ENCODE measurements around the gene SHISA9. TPM values are rescaled to one million over a fixed set of nuclear protein-coding genes. Genes with fewer than 3 reads are reported as not detected.

The SHISA9 gene
- total RNA-seq, 1 donor from 2014 or later = not detected

- no peak for DNase-seq (ENCODE audit: low read depth in 2 of 2)
These were observed 266.7 kb downstream of the SHISA9 start for GRCh38 chr16:13168091-13168572.

- no peak for DNase-seq (ENCODE audit: low read depth in 2 of 2)
These were observed 269.9 kb downstream of the SHISA9 start for GRCh38 chr16:13171313-13171712.

GRCh38 chr16:13176711-13177110 lies 275.3 kb downstream of the SHISA9 start:
- DNase-seq (ENCODE audit: low read depth in 2 of 2) = no peak

- no peak for DNase-seq (ENCODE audit: low read depth in 2 of 2)
These were observed 276.9 kb downstream of the SHISA9 start for GRCh38 chr16:13178318-13178717.

- DNase-seq (ENCODE audit: low read depth in 2 of 2) = no peak
These were observed 280.0 kb downstream of the SHISA9 start for GRCh38 chr16:13181432-13181831.

GRCh38 chr16:13186813-13187212 lies 285.4 kb downstream of the SHISA9 start:
- DNase-seq (ENCODE audit: low read depth in 2 of 2) = no peak

GRCh38 chr16:13189250-13189649 lies 287.9 kb downstream of the SHISA9 start:
- no peak for DNase-seq (ENCODE audit: low read depth in 2 of 2)

- no peak for DNase-seq (ENCODE audit: low read depth in 2 of 2)
These were observed 292.3 kb downstream of the SHISA9 start for GRCh38 chr16:13193721-13194120.

- no peak for DNase-seq (ENCODE audit: low read depth in 2 of 2)
These were observed 293.4 kb downstream of the SHISA9 start for GRCh38 chr16:13194766-13195165.

- DNase-seq (ENCODE audit: low read depth in 2 of 2) = no peak
These were observed 302.3 kb downstream of the SHISA9 start for GRCh38 chr16:13203725-13204124.

GRCh38 chr16:13205352-13205751 lies 304.0 kb downstream of the SHISA9 start:
- DNase-seq (ENCODE audit: low read depth in 2 of 2) = no peak

GRCh38 chr16:13206606-13207005 lies 305.2 kb downstream of the SHISA9 start:
- no peak for DNase-seq (ENCODE audit: low read depth in 2 of 2)

- DNase-seq (ENCODE audit: low read depth in 2 of 2) = no peak
These were observed 305.8 kb downstream of the SHISA9 start for GRCh38 chr16:13207151-13207550.

- DNase-seq (ENCODE audit: low read depth in 2 of 2) = no peak
These were observed 322.3 kb downstream of the SHISA9 start for GRCh38 chr16:13223666-13224065.

GRCh38 chr16:13229039-13229438 lies 327.6 kb downstream of the SHISA9 start:
- DNase-seq (ENCODE audit: low read depth in 2 of 2) = no peak

GRCh38 chr16:13231365-13231764 lies 330.0 kb downstream of the SHISA9 start:
- DNase-seq (ENCODE audit: low read depth in 2 of 2) = no peak

GRCh38 chr16:13234999-13235398 lies 333.6 kb downstream of the SHISA9 start:
- no peak for DNase-seq (ENCODE audit: low read depth in 2 of 2)

- DNase-seq (ENCODE audit: low read depth in 2 of 2) = no peak
These were observed 334.9 kb downstream of the SHISA9 start for GRCh38 chr16:13236308-13236707.

GRCh38 chr16:13238182-13238581 lies 336.8 kb downstream of the SHISA9 start:
- DNase-seq (ENCODE audit: low read depth in 2 of 2) = no peak

- DNase-seq (ENCODE audit: low read depth in 2 of 2) = no peak
These were observed 340.8 kb downstream of the SHISA9 start for GRCh38 chr16:13242201-13242600.

- DNase-seq (ENCODE audit: low read depth in 2 of 2) = no peak
These were observed 343.4 kb downstream of the SHISA9 start for GRCh38 chr16:13244770-13245169.

- no peak for DNase-seq (ENCODE audit: low read depth in 2 of 2)
These were observed 344.4 kb downstream of the SHISA9 start for GRCh38 chr16:13245713-13246377.

GRCh38 chr16:13254998-13255614 lies 353.7 kb downstream of the SHISA9 start:
- DNase-seq (ENCODE audit: low read depth in 2 of 2) = no peak

Measured in lung microvascular endothelial cell (primary cell).